H1 (cell line): ENCODE measurements around the gene DMWD. TPM values are rescaled to one million over a fixed set of nuclear protein-coding genes. Genes with fewer than 3 reads are reported as not detected.

ENCODE experiments used
- KDM1A ChIP-seq: fragments of 200-600, 300-600 bp; sonication (generic); IDR thresholded peaks from 2 replicates; pipeline ENCODE4 v1.7.1; 2016; ENCODE audit warnings: mild to moderate bottlenecking, low read length, borderline replicate concordance
- polyA plus RNA-seq, 7 experiments: library from polyadenylated mRNA; depleted of rRNA in 3 of 7; stranded (reverse) in 5 of 7; unstranded in 2 of 7; fragments of >200 nt in 5 of 7; fragments of 200-250 nt in 2 of 7; gene quantifications; 1 replicate in 5 of 7; 2 replicates in 1 of 7; 4 replicates in 1 of 7; pipeline versions ENCODE4 v1.2.1 to v1.2.3, GENCODE V29; 2011 to 2013; ENCODE audit warnings: missing spikeins in 2 of 7, mixed read lengths in 2 of 7
- total RNA-seq: library from RNA; stranded (reverse); fragmentation: NEBNext Ultra II Directional; extraction: Animal tissue kit (Norgen Biotek cat#: 25700); gene quantifications from 2 replicates; pipeline ENCODE4 v1.2.1, GENCODE V29; 2021

Gene DMWD
- total and polyA plus RNA-seq, 2 of the 8 experiments (the other 6 are each of a cell fraction or from before 2014, with no cell fraction given), result 13.6 to 41.0 TPM

DNA sequence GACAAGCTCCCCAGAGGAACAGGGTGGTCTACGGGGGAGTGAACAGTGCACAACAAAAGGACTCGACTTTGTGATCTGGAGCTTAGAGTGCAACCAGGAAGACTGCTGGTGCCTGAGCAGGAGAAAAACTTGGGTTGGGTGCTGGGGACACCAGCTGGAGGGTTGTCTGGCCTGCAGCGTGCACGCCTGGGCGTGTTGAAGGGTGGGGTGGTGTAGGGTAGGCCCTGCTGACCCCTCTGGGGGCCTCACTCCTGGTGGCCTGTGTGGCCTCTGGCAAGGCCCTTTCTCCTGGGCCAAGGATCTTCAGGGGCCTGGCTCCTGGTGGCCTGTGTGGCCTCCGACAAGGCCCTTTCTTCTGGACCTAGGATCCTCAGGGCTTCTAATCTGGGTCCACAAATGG lies 27.1 kb upstream of the DMWD start (continued):
- no peak for TF ChIP-seq KDM1A
